IPS-NIHi11 (cell line): ENCODE results near the gene OR7C2.
A peak's percentile ranks its signal among the peaks of the same experiment; 100 is the strongest.

ENCODE experiments used
- DNase-seq: peaks from one replicate; pipeline ENCODE4 v3.0.0; 2012; ENCODE audit warnings: mixed read lengths, low spot score

OR7C2 gene

GRCh38 chr19:14979476-14980255 is 38.4 kb downstream of the OR7C2 start, which contains the start of gene SLC1A6:
SLC1A6 (minus strand) TSS chr19:14979864; CDS start chr19:14972910, 6,954 bp downstream.
- DNase-seq: peak; percentile 59

- DNase-seq: no peak
Measured at GRCh38 chr19:14985133-14985532, 43.8 kb downstream of the OR7C2 start.
